Measurements from ENCODE around the gene PDSS2.
"Not testable (repeated sequence)": the region's sequence is repeated elsewhere in the genome, so short reads cannot be mapped to it uniquely, and the experiment has no call there.

PDSS2 gene

GRCh38 chr6:107475360-107475759 lies 16.0 kb upstream of the PDSS2 start:
- DNase-seq (ENCODE audit: low read depth, low spot score): not testable (repeated sequence)

- DNase-seq (ENCODE audit: low read depth, low spot score): no peak
These were observed 14.3 kb upstream of the PDSS2 start for GRCh38 chr6:107473660-107474059.

GRCh38 chr6:107470364-107470763 lies 11.0 kb upstream of the PDSS2 start:
- no peak for DNase-seq (ENCODE audit: low read depth, low spot score)

GRCh38 chr6:107466062-107466461 lies 6.7 kb upstream of the PDSS2 start:
- DNase-seq (ENCODE audit: low read depth, low spot score): no peak

GRCh38 chr6:107460083-107460631 lies 793 bp upstream of the PDSS2 start:
- DNase-seq (ENCODE audit: low read depth, low spot score): no peak

- no peak for DNase-seq (ENCODE audit: low read depth, low spot score)
These were observed 587 bp downstream of the PDSS2 start for GRCh38 chr6:107458672-107459282.

GRCh38 chr6:107448776-107449175 lies 10.6 kb downstream of the PDSS2 start:
- no peak for DNase-seq (ENCODE audit: low read depth, low spot score)

- no peak for DNase-seq (ENCODE audit: low read depth, low spot score)
These were observed 11.6 kb downstream of the PDSS2 start for GRCh38 chr6:107447663-107448216.

GRCh38 chr6:107444277-107444676 lies 15.1 kb downstream of the PDSS2 start:
- no peak for DNase-seq (ENCODE audit: low read depth, low spot score)

GRCh38 chr6:107443608-107444267 lies 15.6 kb downstream of the PDSS2 start:
- DNase-seq (ENCODE audit: low read depth, low spot score): no peak

GRCh38 chr6:107442938-107443607 lies 16.3 kb downstream of the PDSS2 start:
- no peak for DNase-seq (ENCODE audit: low read depth, low spot score)

GRCh38 chr6:107441682-107442081 lies 17.7 kb downstream of the PDSS2 start:
- DNase-seq (ENCODE audit: low read depth, low spot score): no peak

- no peak for DNase-seq (ENCODE audit: low read depth, low spot score)
These were observed 18.4 kb downstream of the PDSS2 start for GRCh38 chr6:107440936-107441335.

GRCh38 chr6:107439406-107439805 lies 20.0 kb downstream of the PDSS2 start:
- no peak for DNase-seq (ENCODE audit: low read depth, low spot score)

- no peak for DNase-seq (ENCODE audit: low read depth, low spot score)
These were observed 21.7 kb downstream of the PDSS2 start for GRCh38 chr6:107437691-107438090.

- DNase-seq (ENCODE audit: low read depth, low spot score): no peak
These were observed 22.5 kb downstream of the PDSS2 start for GRCh38 chr6:107436881-107437280.

GRCh38 chr6:107435798-107436197 lies 23.6 kb downstream of the PDSS2 start:
- DNase-seq (ENCODE audit: low read depth, low spot score): no peak

GRCh38 chr6:107434812-107435211 lies 24.6 kb downstream of the PDSS2 start:
- DNase-seq (ENCODE audit: low read depth, low spot score): no peak

- not testable (repeated sequence) for DNase-seq (ENCODE audit: low read depth, low spot score)
These were observed 33.4 kb downstream of the PDSS2 start for GRCh38 chr6:107425951-107426350.

GRCh38 chr6:107423474-107423990 lies 35.8 kb downstream of the PDSS2 start:
- no peak for DNase-seq (ENCODE audit: low read depth, low spot score)

GRCh38 chr6:107421696-107422256 lies 37.6 kb downstream of the PDSS2 start:
- DNase-seq (ENCODE audit: low read depth, low spot score): no peak

GRCh38 chr6:107419733-107420132 lies 39.6 kb downstream of the PDSS2 start:
- DNase-seq (ENCODE audit: low read depth, low spot score): no peak
